HCT116 (cell line): ENCODE data around the gene SFXN2. TPM values are rescaled to one million over a fixed set of nuclear protein-coding genes. Genes with fewer than 3 reads are reported as not detected.

ENCODE experiments used
- ATAC-seq: fragments of 200-7000 bp; cut with Tn5 transposase; 2 replicates; pipeline ENCODE4 v1.9.1; 2020; ENCODE audit warnings: mild to moderate bottlenecking, moderate library complexity
- BruUV-seq: library from RNA; stranded (reverse); fragments of 400-500 nt; replicated peaks from 2 replicates; lab custom pipeline; 2021; lab: Mats Ljungman, UMichigan
- CTCF ChIA-PET: fragments of 300-600 bp; sonication (Branson Sonifier 250); formaldehyde crosslinking; loops from one replicate; lab custom pipeline; 2021; ENCODE audit warnings: antibody characterized with exemption; lab: Charles Lee
- POLR2A ChIA-PET: fragments of 300-600, 350-600 bp; sonication (Branson Sonifier 250); formaldehyde crosslinking; loops from one replicate; lab custom pipeline; 2021; ENCODE audit warnings: antibody characterized with exemption; lab: Charles Lee
- RAD21 ChIA-PET, 2 experiments: fragments of 300-600 bp; sonication (Branson Sonifier 250); formaldehyde crosslinking; loops; one replicate each; lab custom pipeline; 2023; ENCODE audit warnings: low total read pairs in 2 of 2; ENCODE audit not compliant: uncharacterized antibody in 2 of 2, unreplicated experiment in 2 of 2, low non-redundant PET in 1 of 2; lab: Charles Lee
- DNase-seq: peaks from one replicate; pipeline ENCODE4 v3.0.0-alpha.2; 2010; ENCODE audit warnings: low read depth, low spot score
- H2AFZ ChIP-seq: fragments of 200-600 bp; shearing (Covaris generic), sonication (generic); 2 replicates; pipeline ENCODE4 v1.6.1; 2017; ENCODE audit warnings: low read depth, mixed run types, mixed read lengths, antibody characterized with exemption, low read length; ENCODE audit not compliant: poor library complexity, severe bottlenecking
- H3K27ac ChIP-seq: 2 replicates; pipeline ENCODE4 v1.5.1; 2012; ENCODE audit warnings: low read depth, low read length
- H3K27me3 ChIP-seq: fragments of 200-600 bp; sonication (generic); 2 replicates; pipeline ENCODE4 v1.6.1; 2016; ENCODE audit warnings: mixed run types, low read length, mixed read lengths; ENCODE audit not compliant: insufficient read depth
- H3K36me3 ChIP-seq, 2 experiments: fragments of 200-500 bp in 1 of 2; fragments of 200-600 bp in 1 of 2; sonication (Bioruptor generic) in 1 of 2; sonication (generic) in 1 of 2; 2 replicates each; pipeline versions ENCODE4 v1.5.1 to v1.6.1; 2014 to 2016; ENCODE audit warnings: low read length in 2 of 2, inconsistent platforms in 1 of 2, mixed read lengths in 1 of 2, mixed run types in 1 of 2; ENCODE audit not compliant: insufficient read depth in 2 of 2, control insufficient read depth in 1 of 2
- H3K4me1 ChIP-seq, 2 experiments: fragments of 200-600 bp in 1 of 2; sonication (generic) in 1 of 2; 2 replicates each; pipeline versions ENCODE4 v1.5.1 to v1.6.1; 2012 to 2017; ENCODE audit warnings: low read length in 2 of 2, inconsistent platforms in 1 of 2, mild to moderate bottlenecking in 1 of 2, mixed read lengths in 1 of 2, mixed run types in 1 of 2, moderate library complexity in 1 of 2; ENCODE audit not compliant: insufficient read depth in 2 of 2, control insufficient read depth in 1 of 2
- H3K4me2 ChIP-seq: fragments of 200-600 bp; sonication (generic); 2 replicates; pipeline ENCODE4 v1.6.1; 2017; ENCODE audit warnings: mixed run types, low read length, mixed read lengths
- H3K4me3 ChIP-seq, 2 experiments: fragments of 200-600 bp in 1 of 2; sonication (generic) in 1 of 2; replicated peaks in 1 of 2; 2 replicates each; pipeline ENCODE4 v1.5.1; 2011 to 2016; ENCODE audit warnings: low read length in 2 of 2, control low read depth in 1 of 2, low read depth in 1 of 2, mild to moderate bottlenecking in 1 of 2, mixed read lengths in 1 of 2, mixed run types in 1 of 2
- H3K79me2 ChIP-seq: fragments of 200-600 bp; sonication (generic); 2 replicates; pipeline ENCODE4 v1.6.1; 2017; ENCODE audit warnings: mild to moderate bottlenecking, mixed run types, low read length, moderate library complexity, mixed read lengths; ENCODE audit not compliant: insufficient read depth
- H3K9ac ChIP-seq: fragments of 200-600 bp; sonication (generic); 2 replicates; pipeline ENCODE4 v1.6.1; 2016; ENCODE audit warnings: low read length, mixed read lengths
- H3K9me2 ChIP-seq: fragments of 200-600 bp; sonication (generic), shearing (Covaris generic); 2 replicates; pipeline ENCODE4 v1.6.1; 2017; ENCODE audit warnings: mixed run types, mild to moderate bottlenecking, moderate library complexity; ENCODE audit not compliant: insufficient read depth
- H3K9me3 ChIP-seq, 2 experiments: fragments of 200-500 bp in 1 of 2; fragments of 200-600 bp in 1 of 2; sonication (Bioruptor generic) in 1 of 2; sonication (generic) in 1 of 2; 2 replicates each; pipeline ENCODE4 v1.6.1; 2014 to 2017; ENCODE audit warnings: low read length in 2 of 2, mixed read lengths in 2 of 2, inconsistent platforms in 1 of 2, low read depth in 1 of 2, mild to moderate bottlenecking in 1 of 2, mixed run types in 1 of 2, moderate library complexity in 1 of 2; ENCODE audit not compliant: control insufficient read depth in 1 of 2, insufficient read depth in 1 of 2
- H4K20me1 ChIP-seq: fragments of 200-600 bp; sonication (generic), shearing (Covaris generic); 2 replicates; pipeline ENCODE4 v1.6.1; 2017; ENCODE audit warnings: mixed run types, mild to moderate bottlenecking, moderate library complexity; ENCODE audit not compliant: insufficient read depth
- CEBPB ChIP-seq: IDR thresholded peaks from 2 replicates; pipeline ENCODE4 v1.6.1; 2012; ENCODE audit warnings: low read depth
- CTCF ChIP-seq, 3 experiments: fragments of 200-600 bp in 1 of 3; sonication (generic) in 1 of 3; IDR thresholded peaks in 2 of 3; conservative IDR thresholded peaks in 1 of 3; 2 replicates each; pipeline ENCODE4 v1.5.1; 2012 to 2017; ENCODE audit warnings: low read depth in 2 of 3, low read length in 2 of 3, antibody characterized with exemption in 1 of 3, borderline replicate concordance in 1 of 3, control low read depth in 1 of 3, mild to moderate bottlenecking in 1 of 3, mixed read lengths in 1 of 3, mixed run types in 1 of 3, moderate library complexity in 1 of 3; ENCODE audit not compliant: insufficient read depth in 1 of 3
- EZH2 ChIP-seq: fragments of 200-600 bp; sonication (generic); IDR thresholded peaks from 2 replicates; pipeline ENCODE4 v1.6.1; 2017; ENCODE audit warnings: antibody characterized with exemption, mixed run types
- FOSL1 ChIP-seq: IDR thresholded peaks from 2 replicates; pipeline ENCODE4 v1.6.1; 2012; ENCODE audit warnings: low read depth
- JUND ChIP-seq: IDR thresholded peaks from 2 replicates; pipeline ENCODE4 v1.6.1; 2012
- POLR2AphosphoS5 ChIP-seq: IDR thresholded peaks from 2 replicates; pipeline ENCODE4 v1.6.1; 2011; ENCODE audit warnings: mild to moderate bottlenecking, low read depth, low read length, moderate library complexity
- RAD21 ChIP-seq: IDR thresholded peaks from 2 replicates; pipeline ENCODE4 v1.6.1; 2012; ENCODE audit warnings: low read depth, mild to moderate bottlenecking
- SRF ChIP-seq: IDR thresholded peaks from 2 replicates; pipeline ENCODE4 v1.6.1; 2012; ENCODE audit warnings: low read depth
- YY1 ChIP-seq: IDR thresholded peaks from 2 replicates; pipeline ENCODE4 v1.6.1; 2011; ENCODE audit warnings: low read length, low read depth, moderate library complexity, mild to moderate bottlenecking; ENCODE audit not compliant: insufficient replicate concordance; ENCODE audit errors: extremely low read depth
- ZFX ChIP-seq: fragments of 450-650 bp; IDR thresholded peaks from 2 replicates; pipeline ENCODE4 v1.6.1; 2017
- intact Hi-C: fragments of 100-400 bp; cut with micrococcal nuclease; formaldehyde crosslinking; loops from 2 replicates; pipeline ENCODE4 v1.10.0; 2022
- total RNA-seq: library from RNA; stranded (reverse); gene quantifications from one replicate; pipeline ENCODE4 v1.2.1, GENCODE V29; 2021; ENCODE audit not compliant: unreplicated experiment

The SFXN2 gene
- total RNA-seq, 1 experiment from 2014 or later = 22.9 TPM

DNA sequence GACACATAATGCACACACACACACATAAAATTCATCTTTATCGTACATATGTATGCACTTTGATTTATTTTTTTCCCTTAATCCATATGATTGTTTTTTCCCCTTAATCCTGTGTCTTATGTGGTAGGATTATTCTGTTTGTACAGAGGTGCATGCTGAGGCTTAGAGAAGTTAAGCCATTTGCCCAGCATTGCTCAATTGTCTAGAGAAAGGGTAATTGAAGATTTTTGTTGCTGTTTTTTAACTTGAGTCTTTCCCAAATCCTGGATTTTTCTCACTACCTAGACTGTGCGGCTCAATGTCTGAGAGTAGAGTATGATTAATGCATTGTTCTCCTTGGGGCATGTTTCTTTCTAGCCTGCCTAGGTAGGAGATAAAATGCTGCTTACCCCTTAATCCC lies 64.3 kb downstream of the SFXN2 start:
- Histone ChIP-seq H2AFZ (no peak overlapping the region), H3K36me3 (no peaks in the 10 kb centered on the region), H3K9ac (no peak overlapping the region), H3K27ac (no peak overlapping the region), H3K27me3 (no peaks in the 10 kb centered on the region), H3K9me3 (no peaks in the 10 kb centered on the region), H3K4me3 (no peak overlapping the region), H4K20me1 (no peaks in the 10 kb centered on the region)
- CTCF ChIA-PET = no interaction called here
- no peak for ATAC-seq
- POLR2A ChIA-PET = no interaction called here
- TF ChIP-seq SRF (no peak), POLR2AphosphoS5 (no peak), CTCF (IDR thresholded peaks at IDR 0.05 in 2 of 3, conservative IDR thresholded peaks at IDR 0.05 in 1 of 3; ENCODE audit: borderline replicate concordance in 1 of 3, insufficient read depth in 1 of 3, low read depth in 2 of 3, low read length in 2 of 3) (no peak), FOSL1 (no peak), JUND (no peak), RAD21 (no peak), ZFX (no peak), EZH2 (no peak)
- TF ChIP-seq, all 23 proteins: peak for 0
- Histone ChIP-seq H3K4me2 (no peak overlapping the region), H3K9me2 (no peaks in the 10 kb centered on the region), H3K4me1 (no peaks in the 10 kb centered on the region), H3K79me2 (no peaks in the 10 kb centered on the region)
- BruUV-seq = no TSS peak
- no peak for DNase-seq
- intact Hi-C loops = no loop called here
- RAD21 ChIA-PET = no interaction called here

DNA sequence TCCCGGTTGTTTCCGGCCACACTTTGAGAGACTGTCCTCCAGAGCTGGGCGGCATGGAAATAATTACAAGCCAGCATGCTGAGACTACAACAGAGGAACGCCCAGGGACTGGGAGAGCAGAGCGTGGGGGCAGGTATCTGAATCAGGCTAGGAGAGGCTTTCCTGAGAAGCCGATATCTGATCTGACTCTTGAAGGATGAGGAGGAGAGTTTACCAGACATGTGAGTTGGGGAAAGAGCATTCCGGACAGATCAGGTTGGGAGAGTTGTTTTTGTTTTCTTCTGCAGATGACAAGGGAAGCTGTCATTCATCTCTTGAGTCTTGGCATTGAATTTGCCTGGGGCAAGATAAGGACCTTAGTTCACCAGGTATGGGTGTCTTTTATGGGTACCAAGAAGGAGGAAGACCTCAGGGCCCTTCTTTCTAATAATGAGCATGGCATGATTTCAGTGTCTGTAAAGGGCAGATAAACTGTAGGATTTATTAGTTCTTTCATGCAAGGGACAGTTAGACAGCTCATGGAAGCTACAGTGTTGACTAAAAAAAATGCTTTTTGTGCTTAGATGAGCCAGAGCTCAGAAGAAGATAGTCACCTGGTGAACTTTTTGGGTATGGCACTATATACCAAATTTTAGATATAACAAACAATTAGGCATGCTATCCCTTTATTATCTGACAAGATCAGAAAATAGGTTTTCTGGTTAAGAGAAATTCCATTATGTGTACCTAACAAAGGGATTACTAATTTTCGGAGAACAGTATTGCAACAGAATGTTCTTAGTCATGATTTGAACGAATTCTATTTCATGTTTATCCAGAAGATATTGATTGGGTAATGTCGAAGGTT lies 65.5 kb downstream of the SFXN2 start:
- no TSS peak for BruUV-seq
- H3K4me3 ChIP-seq = no peak overlapping the region
- no peaks in the 10 kb centered on the region for H3K4me1 ChIP-seq
- H3K36me3 ChIP-seq = no peaks in the 10 kb centered on the region
- no peaks in the 10 kb centered on the region for H3K79me2 ChIP-seq
- intact Hi-C loops = no loop called here
- ChIA-PET RAD21 (no interaction called here), CTCF (no interaction called here), POLR2A (no interaction called here)
- no peak overlapping the region for H3K27ac ChIP-seq
- no peak overlapping the region for H2AFZ ChIP-seq
- no peak for DNase-seq
- H3K4me2 ChIP-seq = no peak overlapping the region
- H3K9me3 ChIP-seq = no peaks in the 10 kb centered on the region
- H3K9ac ChIP-seq = no peak overlapping the region
- H3K9me2 ChIP-seq = no peaks in the 10 kb centered on the region
- no peaks in the 10 kb centered on the region for H3K27me3 ChIP-seq
- no peak for TF ChIP-seq YY1
- TF ChIP-seq CEBPB = peak; percentile 8; the same call in 1 of the 2 replicates
- H4K20me1 ChIP-seq = no peaks in the 10 kb centered on the region
- no peak for ATAC-seq
